Sigmoid colon (tissue), 7 donors: ENCODE results near the gene TMEM215. TPM values are rescaled to one million over a fixed set of nuclear protein-coding genes. Genes with fewer than 3 reads are reported as not detected.

Source experiments
- DNase-seq: peaks from one replicate; pipeline ENCODE4 v3.0.0-alpha.2; 2019
- H3K27ac ChIP-seq, 4 donors: fragments of 200-600 bp; sonication (generic); one replicate each; pipeline ENCODE4 v1.5.1; 2016 to 2019; ENCODE audit warnings: mild to moderate bottlenecking in 1 of 4
- H3K27me3 ChIP-seq, 3 donors: fragments of 200-600 bp; sonication (generic); one replicate each; pipeline ENCODE4 v1.5.1; 2019; ENCODE audit warnings: mild to moderate bottlenecking in 1 of 3
- H3K36me3 ChIP-seq, 4 donors: fragments of 200-600 bp; sonication (generic); one replicate each; pipeline ENCODE4 v1.5.1; 2016 to 2019
- H3K4me1 ChIP-seq, 4 donors: fragments of 200-600 bp; sonication (generic); one replicate each; pipeline ENCODE4 v1.5.1; 2017 to 2019
- H3K4me3 ChIP-seq, 4 donors: fragments of 200-600 bp; sonication (generic); one replicate each; pipeline ENCODE4 v1.5.1; 2017 to 2019; ENCODE audit warnings: mild to moderate bottlenecking in 2 of 4, moderate library complexity in 1 of 4
- H3K9me3 ChIP-seq, 4 donors: fragments of 200-600 bp in 3 of 4; sonication (generic) in 3 of 4; one replicate each; pipeline versions ENCODE4 v1.5.1 to v1.6.1; 2013 to 2019
- EP300 ChIP-seq, 4 donors: sonication (generic); formaldehyde crosslinking; IDR thresholded peaks; one replicate each; pipeline ENCODE4 v1.6.1; 2017; ENCODE audit warnings: antibody characterized with exemption in 4 of 4
- POLR2A ChIP-seq, 2 donors: fragments of 450-650 bp; IDR thresholded peaks; one replicate each; pipeline ENCODE4 v1.6.1; 2016; ENCODE audit warnings: antibody characterized with exemption in 2 of 2, mild to moderate bottlenecking in 2 of 2, moderate library complexity in 2 of 2
- POLR2AphosphoS5 ChIP-seq, 4 donors: sonication (generic); formaldehyde crosslinking; IDR thresholded peaks; one replicate each; pipeline ENCODE4 v1.6.1; 2017; ENCODE audit warnings: antibody characterized with exemption in 4 of 4
- WGBS, 2 donors: extraction: QIAGEN DNeasy Blood & Tissue Kit; methylation state at CpG; one replicate each; pipeline ENCODE4 v1.1.7; 2013; 5-methylcytosine and 5-hydroxymethylcytosine counted together
- intact Hi-C: fragments of 100-400 bp; cut with DNase I; formaldehyde crosslinking; loops from one replicate; pipeline ENCODE4 v1.15.1; 2023
- polyA plus RNA-seq, 3 donors: library from polyadenylated mRNA; stranded (reverse); fragments of 200-250 nt; gene quantifications; one replicate each; pipeline ENCODE4 v1.2.3, GENCODE V29; 2013
- total RNA-seq, 4 donors: library from RNA; depleted of rRNA; stranded (reverse); fragments of >200 nt; gene quantifications; one replicate each; pipeline ENCODE4 v1.1.0, GENCODE V29; 2016
- TF ChIP-seq, protein P1 (sequence below), 4 experiments: fragments of 450-650 bp in 3 of 4; fragments of 200-600 bp in 1 of 4; IDR thresholded peaks; one replicate each; pipeline ENCODE4 v1.5.1; 2016 to 2019; ENCODE audit warnings: antibody characterized with exemption in 4 of 4, mild to moderate bottlenecking in 3 of 4, moderate library complexity in 2 of 4
- donor health status: healthy with polysubstance abuse.
- donor health status: Bipolar disorder and iron deficiency.
- donor health status: healthy.

The TMEM215 gene
- total and polyA plus RNA-seq, 7 donors = not detected

DNA sequence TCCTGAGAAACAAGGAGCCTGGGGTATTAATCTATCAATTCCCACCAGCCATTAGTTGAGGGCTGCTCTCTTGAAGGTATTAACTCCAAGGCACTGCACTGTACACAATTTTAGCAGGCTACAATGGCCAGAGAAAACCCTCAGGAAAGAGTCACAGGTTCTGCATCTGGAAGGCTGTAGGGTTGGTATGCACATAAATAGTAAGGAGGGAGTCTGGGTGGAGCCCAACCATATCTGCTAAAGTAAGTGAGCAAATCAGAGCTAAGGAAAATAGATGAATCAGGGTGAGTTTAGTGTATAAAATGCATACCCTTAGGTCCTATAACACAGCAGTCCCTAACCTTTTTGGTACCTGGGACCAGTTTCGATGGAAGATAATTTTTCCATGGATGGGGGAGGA lies 18.2 kb downstream of the TMEM215 start:
- TF ChIP-seq EP300 (IDR thresholded peaks at IDR 0.05) = no peak
- no peak for TF ChIP-seq POLR2A (IDR thresholded peaks at IDR 0.05)
- TF ChIP-seq, protein P1, sequence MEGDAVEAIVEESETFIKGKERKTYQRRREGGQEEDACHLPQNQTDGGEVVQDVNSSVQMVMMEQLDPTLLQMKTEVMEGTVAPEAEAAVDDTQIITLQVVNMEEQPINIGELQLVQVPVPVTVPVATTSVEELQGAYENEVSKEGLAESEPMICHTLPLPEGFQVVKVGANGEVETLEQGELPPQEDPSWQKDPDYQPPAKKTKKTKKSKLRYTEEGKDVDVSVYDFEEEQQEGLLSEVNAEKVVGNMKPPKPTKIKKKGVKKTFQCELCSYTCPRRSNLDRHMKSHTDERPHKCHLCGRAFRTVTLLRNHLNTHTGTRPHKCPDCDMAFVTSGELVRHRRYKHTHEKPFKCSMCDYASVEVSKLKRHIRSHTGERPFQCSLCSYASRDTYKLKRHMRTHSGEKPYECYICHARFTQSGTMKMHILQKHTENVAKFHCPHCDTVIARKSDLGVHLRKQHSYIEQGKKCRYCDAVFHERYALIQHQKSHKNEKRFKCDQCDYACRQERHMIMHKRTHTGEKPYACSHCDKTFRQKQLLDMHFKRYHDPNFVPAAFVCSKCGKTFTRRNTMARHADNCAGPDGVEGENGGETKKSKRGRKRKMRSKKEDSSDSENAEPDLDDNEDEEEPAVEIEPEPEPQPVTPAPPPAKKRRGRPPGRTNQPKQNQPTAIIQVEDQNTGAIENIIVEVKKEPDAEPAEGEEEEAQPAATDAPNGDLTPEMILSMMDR (IDR thresholded peaks at IDR 0.05) = no peak
- no peak for TF ChIP-seq POLR2AphosphoS5 (IDR thresholded peaks at IDR 0.05)
- H3K4me3 ChIP-seq = no peak overlapping the region
- WGBS, 2 donors = 90 to 95% methylated on average over 1 of the region's 1 CpG
- intact Hi-C loops = no loop called here
- H3K27me3 ChIP-seq = no peaks in the 10 kb centered on the region
- no peak overlapping the region for H3K27ac ChIP-seq
- H3K4me1 ChIP-seq = no peaks in the 10 kb centered on the region
- DNase-seq = no peak
- H3K36me3 ChIP-seq = no peaks in the 10 kb centered on the region
- no peaks in the 10 kb centered on the region for H3K9me3 ChIP-seq

DNA sequence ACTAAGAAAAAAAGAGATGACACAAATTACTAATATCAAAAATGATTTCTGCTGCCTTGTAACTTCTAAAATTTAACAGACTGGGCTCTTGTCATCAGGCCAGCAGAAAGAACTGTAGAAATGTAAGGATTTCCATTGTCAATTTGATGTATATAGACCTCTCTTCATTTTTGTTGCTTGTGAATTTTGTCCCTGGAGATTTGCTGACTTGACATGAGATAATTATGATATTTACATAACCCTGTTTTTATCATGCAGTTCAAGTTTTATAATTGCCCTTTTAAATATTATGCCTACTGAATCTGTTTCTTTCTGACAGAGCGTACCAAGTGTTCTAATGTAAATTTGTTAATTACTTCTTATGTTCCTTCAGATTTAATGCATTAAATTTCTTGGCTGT lies 23.9 kb downstream of the TMEM215 start:
- 90 to 94% methylated on average over 1 of the region's 1 CpG for WGBS, 2 donors
- H3K27ac ChIP-seq = no peak overlapping the region
- no peak for DNase-seq
- H3K9me3 ChIP-seq = peaks cover 0 to 7% (median 0%) of the 10 kb centered on the region in 4 donors
- intact Hi-C loops = no loop called here
- TF ChIP-seq POLR2AphosphoS5 (IDR thresholded peaks at IDR 0.05) = no peak
- TF ChIP-seq, protein P1 (IDR thresholded peaks at IDR 0.05) = no peak
- no peak for TF ChIP-seq EP300 (IDR thresholded peaks at IDR 0.05)
- no peak for TF ChIP-seq POLR2A (IDR thresholded peaks at IDR 0.05)
- no peaks in the 10 kb centered on the region for H3K36me3 ChIP-seq
- no peaks in the 10 kb centered on the region for H3K27me3 ChIP-seq
- no peaks in the 10 kb centered on the region for H3K4me1 ChIP-seq
- H3K4me3 ChIP-seq = no peak overlapping the region

DNA sequence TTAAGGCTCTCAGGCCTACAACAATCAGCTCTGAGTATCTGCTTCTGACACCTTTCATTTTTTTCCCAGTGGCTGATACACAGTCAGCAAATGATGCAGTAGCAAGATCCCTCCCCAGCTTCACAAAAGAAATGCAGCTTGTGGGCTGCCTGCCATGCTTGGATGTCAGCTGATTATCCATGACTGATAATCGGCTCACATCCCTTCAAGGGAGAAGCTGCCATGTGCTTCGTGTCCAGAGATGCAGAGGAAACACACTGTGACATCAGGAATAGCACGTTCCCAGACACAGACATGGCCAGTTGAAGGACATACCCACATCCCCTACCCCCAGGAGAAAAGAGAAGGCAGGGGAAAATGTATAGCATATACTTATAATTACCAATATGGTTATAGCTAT lies 27.9 kb downstream of the TMEM215 start:
- Histone ChIP-seq H3K27ac (no peak overlapping the region), H3K4me1 (no peaks in the 10 kb centered on the region), H3K27me3 (no peaks in the 10 kb centered on the region), H3K9me3 (peaks cover 0 to 7% (median 0%) of the 10 kb centered on the region in 4 donors), H3K36me3 (no peaks in the 10 kb centered on the region), H3K4me3 (no peak overlapping the region)
- TF ChIP-seq POLR2AphosphoS5 (IDR thresholded peaks at IDR 0.05) = no peak
- TF ChIP-seq, protein P1 (IDR thresholded peaks at IDR 0.05) = no peak
- no peak for TF ChIP-seq POLR2A (IDR thresholded peaks at IDR 0.05)
- no peak for TF ChIP-seq EP300 (IDR thresholded peaks at IDR 0.05)
- no peak for DNase-seq
- 63 to 67% methylated on average over 3 of the region's 3 CpGs for WGBS, 2 donors
- intact Hi-C loops = no loop called here

DNA sequence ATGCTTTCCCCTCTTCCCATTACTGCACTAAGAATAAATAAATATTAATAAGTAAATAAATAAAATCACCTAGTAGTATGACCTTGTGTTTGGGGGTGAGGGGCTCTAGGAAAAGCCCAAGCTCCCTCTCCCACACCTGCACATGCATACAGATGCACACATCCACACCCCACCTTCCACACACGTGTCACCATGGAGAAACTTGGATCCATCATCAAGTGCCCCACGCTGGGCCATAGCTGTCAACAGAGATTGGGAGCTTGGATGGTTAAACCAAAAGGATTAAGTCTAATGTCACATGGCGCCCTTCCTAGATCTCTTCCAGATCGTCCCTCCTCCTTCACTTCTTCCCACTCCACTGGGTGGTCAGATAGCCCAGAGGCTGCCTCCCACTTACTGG lies 37.0 kb downstream of the TMEM215 start:
- Histone ChIP-seq H3K4me3 (no peak overlapping the region), H3K27me3 (no peaks in the 10 kb centered on the region), H3K9me3 (no peaks in the 10 kb centered on the region), H3K27ac (no peak overlapping the region), H3K36me3 (no peaks in the 10 kb centered on the region), H3K4me1 (no peaks in the 10 kb centered on the region)
- no peak for DNase-seq
- TF ChIP-seq POLR2AphosphoS5 (IDR thresholded peaks at IDR 0.05) = no peak
- TF ChIP-seq POLR2A (IDR thresholded peaks at IDR 0.05) = no peak
- TF ChIP-seq, protein P1 (IDR thresholded peaks at IDR 0.05) = no peak
- TF ChIP-seq EP300 (IDR thresholded peaks at IDR 0.05) = no peak
- intact Hi-C loops = no loop called here
- 71 to 79% methylated on average over 4 of the region's 4 CpGs for WGBS, 2 donors

DNA sequence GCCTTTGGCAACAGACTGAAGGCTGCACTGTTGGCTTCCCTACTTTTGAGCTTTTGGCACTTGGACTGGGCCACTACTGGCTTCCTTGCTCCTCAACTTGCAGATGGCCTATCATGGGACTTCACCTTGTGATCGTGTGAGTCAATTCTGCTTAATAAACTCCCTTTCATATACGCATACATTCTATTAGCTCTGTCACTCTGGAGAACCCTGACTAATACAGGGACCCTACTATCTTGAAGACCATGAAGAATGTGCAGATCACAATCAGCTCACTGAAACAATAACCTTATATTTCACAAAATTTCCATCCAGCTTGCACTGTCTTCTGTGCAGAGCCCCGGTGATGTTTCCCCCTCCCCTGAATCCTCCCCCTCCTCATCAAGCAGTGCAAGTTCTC lies 39.8 kb downstream of the TMEM215 start:
- no peak overlapping the region for H3K27ac ChIP-seq
- no peaks in the 10 kb centered on the region for H3K36me3 ChIP-seq
- intact Hi-C loops = no loop called here
- 80 to 91% methylated on average over 3 of the region's 3 CpGs for WGBS, 2 donors
- no peaks in the 10 kb centered on the region for H3K27me3 ChIP-seq
- no peaks in the 10 kb centered on the region for H3K9me3 ChIP-seq
- TF ChIP-seq POLR2A (IDR thresholded peaks at IDR 0.05) (no peak), EP300 (IDR thresholded peaks at IDR 0.05) (no peak), POLR2AphosphoS5 (IDR thresholded peaks at IDR 0.05) (no peak)
- TF ChIP-seq, protein P1 (IDR thresholded peaks at IDR 0.05) = no peak
- no peak overlapping the region for H3K4me3 ChIP-seq
- no peak for DNase-seq
- no peaks in the 10 kb centered on the region for H3K4me1 ChIP-seq
